EH (cell line): ENCODE data around the gene FMN2.

Experiments used
- DNase-seq: peaks from one replicate; pipeline ENCODE4 v3.0.0-alpha.2; 2015; ENCODE audit warnings: low read depth

Gene FMN2

GRCh38 chr1:240423246-240423924 is 331.7 kb downstream of the FMN2 start:
- DNase-seq, result no peak

DNA sequence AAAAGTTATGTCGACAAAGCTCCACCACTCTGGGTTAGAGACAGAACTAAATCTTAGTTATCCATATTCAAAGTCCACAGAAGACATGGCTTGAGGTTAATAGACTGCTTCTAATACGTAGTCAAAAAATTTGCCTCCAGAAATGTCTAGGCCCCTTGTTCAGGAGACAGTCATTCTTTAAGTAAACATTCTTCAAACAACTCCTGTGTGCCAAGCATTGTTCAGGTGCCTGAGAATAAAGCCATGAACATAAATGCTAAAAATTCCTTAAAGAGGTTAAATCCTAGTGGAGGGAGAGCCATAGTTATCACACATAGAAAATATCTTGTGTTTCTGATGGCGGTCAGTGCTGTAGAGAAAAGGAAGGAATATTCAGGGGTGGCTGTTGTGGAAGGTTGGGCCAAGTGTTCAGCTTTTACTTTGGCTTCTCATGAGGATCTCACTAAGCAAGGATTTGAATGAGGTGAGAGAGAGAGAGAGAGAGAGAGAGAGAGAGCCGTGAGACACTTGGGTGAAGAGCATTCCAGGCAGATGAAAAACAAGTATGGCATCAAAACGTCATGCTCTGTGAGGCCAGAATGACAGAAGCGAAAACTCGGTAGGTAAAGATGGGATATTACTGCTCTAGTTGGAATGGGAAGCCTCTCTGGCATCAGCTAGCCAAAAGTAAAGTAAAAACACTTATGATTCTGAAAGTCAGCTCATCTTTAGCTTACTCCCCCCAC is 333.2 kb downstream of the FMN2 start:
- peak; percentile 34 for DNase-seq

GRCh38 chr1:240426051-240426450 is 334.4 kb downstream of the FMN2 start:
- DNase-seq, result peak; percentile 24

DNA sequence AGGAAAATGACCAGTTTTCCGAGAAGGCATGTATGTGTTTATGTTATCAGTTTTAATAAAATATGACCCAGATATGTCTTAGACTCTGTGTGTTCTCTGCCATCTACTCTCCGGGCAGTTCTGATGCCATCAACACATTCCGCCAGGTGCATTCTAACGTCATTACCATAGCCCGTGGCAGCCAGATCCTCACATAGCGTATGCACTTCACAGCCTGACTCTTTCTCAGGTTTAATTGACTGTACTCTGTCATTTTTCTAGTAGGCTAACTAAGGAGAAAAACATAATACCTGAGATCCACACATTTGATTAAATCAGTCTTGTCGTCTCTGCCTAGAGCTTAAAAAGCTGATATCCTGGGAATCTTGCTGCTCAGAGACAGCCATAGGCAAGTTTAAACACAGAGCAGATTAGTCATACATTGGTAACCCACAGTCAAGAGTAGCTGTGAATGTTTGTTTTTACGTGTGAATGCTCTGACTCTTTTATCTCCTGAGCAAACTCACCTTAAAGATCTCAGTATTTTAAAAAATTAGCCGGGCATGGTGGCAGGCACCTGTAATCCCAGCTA is 344.4 kb downstream of the FMN2 start:
- DNase-seq, result peak; percentile 18

DNA sequence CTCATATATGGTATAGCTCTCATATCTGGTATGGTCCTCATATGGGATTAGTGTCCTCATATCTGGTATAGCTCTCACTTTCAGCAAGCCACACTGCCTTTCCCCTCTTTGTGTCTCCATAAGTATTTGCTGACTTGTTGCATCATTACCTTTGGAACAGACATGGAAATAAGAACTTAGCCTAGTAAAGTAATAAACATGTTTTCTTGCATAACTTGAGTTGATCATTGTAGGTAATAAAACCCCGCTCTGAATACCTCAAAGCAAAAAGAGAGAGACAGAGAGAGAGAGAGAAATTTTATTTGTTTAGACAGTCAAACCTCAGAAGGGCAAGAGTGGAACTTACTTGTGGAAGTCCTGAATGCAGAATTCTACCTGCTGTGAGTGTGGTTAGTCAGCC is 350.0 kb downstream of the FMN2 start:
- no peak for DNase-seq

GRCh38 chr1:240445369-240445768 is 353.7 kb downstream of the FMN2 start:
- no peak for DNase-seq

- peak; percentile 37 for DNase-seq
These were observed 363.6 kb downstream of the FMN2 start for GRCh38 chr1:240455228-240455821.

- no peak for DNase-seq
These were observed 365.5 kb downstream of the FMN2 start for GRCh38 chr1:240457203-240457602.

- DNase-seq, result no peak
These were observed 370.6 kb downstream of the FMN2 start for GRCh38 chr1:240462277-240462676.

- no peak for DNase-seq
These were observed 371.2 kb downstream of the FMN2 start for GRCh38 chr1:240462766-240463395.

DNA sequence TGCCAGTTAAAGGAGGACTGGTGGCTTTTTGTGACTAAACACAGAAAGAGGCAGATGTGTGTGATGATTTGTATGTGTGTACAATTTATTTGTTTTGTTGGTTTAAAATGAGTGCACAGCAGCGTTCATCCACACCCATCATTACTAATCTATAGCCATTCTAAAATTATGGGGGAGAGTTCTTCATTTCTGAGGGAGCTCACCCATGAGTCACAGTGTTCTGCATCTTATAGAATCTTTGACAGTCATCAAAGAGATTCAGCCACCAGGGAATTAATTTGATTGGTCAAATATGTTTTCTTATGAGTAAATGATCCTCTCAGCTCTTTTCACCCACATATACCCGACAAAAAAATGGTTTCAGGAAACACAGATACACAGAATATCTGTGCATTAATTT is 372.4 kb downstream of the FMN2 start:
- DNase-seq, result peak; percentile 19

DNA sequence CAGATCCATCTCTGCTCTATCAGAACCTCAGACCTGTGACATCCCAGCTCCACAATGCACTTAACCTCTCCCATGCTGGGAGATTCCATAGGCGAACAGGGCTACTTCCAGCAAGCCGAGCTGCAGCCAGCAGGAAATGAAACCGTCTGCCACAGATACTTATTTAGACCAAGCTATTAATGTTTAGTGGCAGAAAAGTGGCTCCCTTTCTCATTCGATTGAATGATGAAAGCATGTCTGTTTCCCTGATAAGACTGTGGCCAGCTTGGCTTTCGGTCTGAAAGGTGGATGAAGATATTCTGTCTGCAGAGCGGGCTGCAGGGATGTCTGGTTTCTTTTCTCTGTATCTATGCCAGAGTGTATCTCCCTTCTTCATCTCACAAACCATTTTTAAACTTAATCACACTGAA is 373.9 kb downstream of the FMN2 start:
- no peak for DNase-seq

GRCh38 chr1:240466509-240466908 is 374.8 kb downstream of the FMN2 start:
- no peak for DNase-seq

DNA sequence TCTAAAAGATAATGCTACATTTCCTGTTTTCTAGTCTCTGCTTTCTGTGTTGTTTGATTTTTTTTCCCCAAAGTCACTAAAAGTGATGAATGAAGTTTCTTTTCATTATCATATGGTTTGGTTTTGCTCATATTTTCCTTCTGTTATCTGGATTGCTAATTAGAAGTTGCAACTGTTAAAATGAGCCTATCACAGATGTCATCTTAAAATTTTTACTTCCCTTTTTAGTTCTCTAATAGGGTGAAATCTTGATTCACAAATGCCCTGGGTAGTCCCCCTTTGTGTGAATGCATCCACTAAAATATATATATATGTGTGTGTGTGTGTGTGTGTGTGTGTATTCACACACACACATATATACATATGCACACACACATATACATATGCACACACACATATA is 376.2 kb downstream of the FMN2 start:
- no peak for DNase-seq

GRCh38 chr1:240468656-240469055 is 377.0 kb downstream of the FMN2 start:
- DNase-seq, result no peak

- DNase-seq, result peak; percentile 55
These were observed 382.5 kb downstream of the FMN2 start for GRCh38 chr1:240474133-240474614.

DNA sequence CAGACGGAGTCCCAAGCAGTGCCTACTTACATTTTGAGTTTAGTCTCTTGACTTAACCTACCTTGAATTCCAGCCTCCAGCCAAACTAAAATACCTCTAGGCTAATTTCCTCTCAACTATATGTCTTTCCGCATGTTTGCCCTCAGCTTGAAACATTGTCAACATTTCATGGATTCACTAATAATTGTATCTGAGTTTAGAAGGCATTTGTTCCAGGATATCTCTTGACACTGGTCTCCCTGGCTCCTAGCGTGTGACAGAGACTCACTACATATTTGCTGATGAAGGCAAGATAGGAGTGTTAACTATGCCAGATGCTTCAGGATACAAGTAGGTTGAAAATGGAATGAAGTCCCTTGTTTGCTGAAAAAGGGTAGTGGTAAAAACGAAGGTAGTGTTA is 384.1 kb downstream of the FMN2 start:
- no peak for DNase-seq

- no peak for DNase-seq
These were observed 386.9 kb downstream of the FMN2 start for GRCh38 chr1:240478536-240478935.

DNA sequence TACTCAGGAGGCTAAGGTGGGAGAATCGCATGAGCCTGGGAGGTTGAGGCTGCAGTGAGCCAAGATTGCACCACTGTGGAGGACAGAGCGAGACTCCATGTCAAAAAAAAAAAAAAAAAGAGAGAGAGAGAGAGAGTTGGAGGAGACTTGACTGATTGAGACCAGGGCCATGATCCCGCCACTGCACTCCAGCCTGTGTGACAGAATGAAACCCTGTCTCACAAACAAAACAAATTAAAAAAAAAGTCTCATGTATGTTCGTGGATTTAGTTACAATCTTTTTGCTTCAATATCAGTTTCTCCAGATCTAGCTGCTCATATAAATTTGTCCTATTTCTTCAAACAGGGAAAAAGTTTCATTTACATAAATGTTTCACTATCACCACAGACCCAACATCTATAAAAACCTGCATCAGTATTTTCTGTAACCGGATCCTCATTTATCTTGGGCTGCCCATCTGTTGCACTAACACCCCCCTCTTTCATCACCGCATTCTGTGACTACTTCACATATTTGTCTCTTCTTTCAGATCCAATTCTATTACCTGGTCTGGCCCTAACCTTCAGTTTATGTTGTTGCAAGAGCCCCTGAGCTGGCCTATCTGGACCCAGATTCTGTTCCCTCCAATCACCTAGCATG is 393.2 kb downstream of the FMN2 start:
- no peak for DNase-seq

- peak; percentile 51 for DNase-seq
These were observed 394.9 kb downstream of the FMN2 start for GRCh38 chr1:240486611-240487010.

- no peak for DNase-seq
These were observed 395.8 kb downstream of the FMN2 start for GRCh38 chr1:240487493-240487892.

DNA sequence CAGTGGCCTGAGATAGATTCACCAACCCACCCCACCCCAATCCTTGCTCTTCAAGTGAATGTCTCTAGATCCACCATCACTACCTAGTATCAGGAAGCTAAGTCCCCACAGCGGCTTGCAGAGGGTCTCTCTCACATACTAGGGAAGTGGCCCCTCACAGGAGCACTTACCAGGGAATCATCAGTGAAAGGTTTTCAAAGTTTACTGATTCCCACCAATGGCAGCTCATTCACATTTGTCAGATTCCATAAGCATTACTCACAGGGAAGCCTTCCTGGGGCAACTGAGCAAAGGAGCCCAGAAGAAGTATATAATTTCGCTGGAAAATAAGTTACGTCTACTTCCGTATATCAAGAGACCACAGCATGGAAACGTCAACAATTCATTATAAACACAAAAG is 399.5 kb downstream of the FMN2 start:
- peak; percentile 76 for DNase-seq
